DMS79 (cell line): ENCODE results near the gene SAMHD1.
"Not testable (repeated sequence)": the region's sequence is repeated elsewhere in the genome, so short reads cannot be mapped to it uniquely, and the experiment has no call there.

ENCODE experiments used
- DNase-seq: peaks from one replicate; lab custom pipeline; 2025; lab: John Stamatoyannopoulos, UW

Gene SAMHD1

GRCh38 chr20:36956016-36956415, 4.5 kb upstream of the SAMHD1 start:
- no peak for DNase-seq

- no peak for DNase-seq
Observed at GRCh38 chr20:36951979-36952738, 651 bp upstream of the SAMHD1 start.

- DNase-seq = no peak
Observed at GRCh38 chr20:36950414-36951197, 902 bp downstream of the SAMHD1 start.

- no peak for DNase-seq
Observed at GRCh38 chr20:36941401-36941835, 10.1 kb downstream of the SAMHD1 start.

- no peak for DNase-seq
Observed at GRCh38 chr20:36937402-36937770, 14.1 kb downstream of the SAMHD1 start.

GRCh38 chr20:36936761-36937401, 14.6 kb downstream of the SAMHD1 start:
- DNase-seq = not testable (repeated sequence)

GRCh38 chr20:36936341-36936740, 15.2 kb downstream of the SAMHD1 start:
- DNase-seq = no peak

- DNase-seq = not testable (repeated sequence)
Observed at GRCh38 chr20:36933571-36933970, 17.9 kb downstream of the SAMHD1 start.

GRCh38 chr20:36932476-36933426, 18.8 kb downstream of the SAMHD1 start:
- DNase-seq = no peak

- DNase-seq = not testable (repeated sequence)
Observed at GRCh38 chr20:36932067-36932466, 19.4 kb downstream of the SAMHD1 start.

- no peak for DNase-seq
Observed at GRCh38 chr20:36929691-36930090, 21.8 kb downstream of the SAMHD1 start.

- DNase-seq = no peak
Observed at GRCh38 chr20:36929290-36929689, 22.2 kb downstream of the SAMHD1 start.

GRCh38 chr20:36927704-36928103, 23.8 kb downstream of the SAMHD1 start:
- no peak for DNase-seq

GRCh38 chr20:36926653-36927200, 24.8 kb downstream of the SAMHD1 start:
- no peak for DNase-seq

- DNase-seq = no peak
Observed at GRCh38 chr20:36925234-36925633, 26.3 kb downstream of the SAMHD1 start.

GRCh38 chr20:36924167-36925045, 27.1 kb downstream of the SAMHD1 start:
- no peak for DNase-seq

- no peak for DNase-seq
Observed at GRCh38 chr20:36920334-36920730, 31.2 kb downstream of the SAMHD1 start.

GRCh38 chr20:36919715-36920333, 31.7 kb downstream of the SAMHD1 start:
- DNase-seq = peak; percentile 13

- DNase-seq = no peak
Observed at GRCh38 chr20:36917943-36918342, 33.6 kb downstream of the SAMHD1 start.

- DNase-seq = no peak
Observed at GRCh38 chr20:36917240-36917639, 34.3 kb downstream of the SAMHD1 start.
